GM12878 (cell line): ENCODE results near the gene VSTM2B. TPM values are rescaled to one million over a fixed set of nuclear protein-coding genes. Genes with fewer than 3 reads are reported as not detected.
A peak's percentile ranks its signal among the peaks of the same experiment; 100 is the strongest.

Experiments used
- ATAC-seq: fragments of 200-7000 bp; cut with Tn5 transposase; 3 replicates; pipeline ENCODE4 v1.9.1; 2020; ENCODE audit warnings: mild to moderate bottlenecking, moderate library complexity
- BruUV-seq: library from RNA; stranded (reverse); fragments of 400-500 nt; replicated peaks from 2 replicates; lab custom pipeline; 2021; lab: Mats Ljungman, UMichigan
- CTCF ChIA-PET: fragments of 300-600 bp; sonication (Branson Sonifier 250); formaldehyde crosslinking; extraction: SDS; loops from one replicate; lab custom pipeline; 2021; ENCODE audit warnings: inconsistent platforms; lab: Yijun Ruan, JAX
- POLR2A ChIA-PET: fragments of 350-600 bp; formaldehyde crosslinking; extraction: SDS; loops from one replicate; lab custom pipeline; 2021; ENCODE audit warnings: inconsistent platforms; lab: Charles Lee
- RAD21 ChIA-PET: fragments of 300-600 bp; sonication (Branson Sonifier 250); formaldehyde crosslinking; loops from one replicate; lab custom pipeline; 2023; ENCODE audit warnings: antibody characterized with exemption; ENCODE audit not compliant: unreplicated experiment; lab: Charles Lee
- SMC1A ChIA-PET: fragments of 300-600 bp; sonication (Branson Sonifier 250); formaldehyde crosslinking; loops from one replicate; lab custom pipeline; 2023; ENCODE audit not compliant: unreplicated experiment, uncharacterized antibody; lab: Charles Lee
- DNase-seq: peaks from one replicate; pipeline ENCODE4 v3.0.0-alpha.2; 2011; ENCODE audit warnings: low read depth, low spot score
- FAIRE-seq: peaks from 3 replicates; lab custom pipeline; 2011; peaks lifted over from hg19 to GRCh38; lab: Jason Lieb, UNC
- H2AFZ ChIP-seq: 2 replicates; pipeline ENCODE4 v1.6.0; 2011; ENCODE audit warnings: low read depth, low read length, control low read depth; ENCODE audit not compliant: control insufficient read depth
- H3K27ac ChIP-seq: 2 replicates; pipeline ENCODE4 v1.5.1; 2011; ENCODE audit warnings: control low read depth; ENCODE audit not compliant: control insufficient read depth, insufficient read depth
- H3K27me3 ChIP-seq, 2 experiments: replicated peaks in 1 of 2; 2 replicates each; pipeline versions ENCODE4 v1.6.0 to v1.6.1; 2011; ENCODE audit warnings: low read length in 1 of 2; ENCODE audit not compliant: control insufficient read depth in 2 of 2, insufficient read depth in 2 of 2
- H3K36me3 ChIP-seq, 2 experiments: 2 replicates each; pipeline ENCODE4 v1.5.1; 2011; ENCODE audit warnings: low read length in 1 of 2; ENCODE audit not compliant: control insufficient read depth in 2 of 2, insufficient read depth in 2 of 2
- H3K4me1 ChIP-seq: 2 replicates; pipeline ENCODE4 v1.6.1; 2011; ENCODE audit warnings: mild to moderate bottlenecking, low read length, moderate library complexity, mixed read lengths; ENCODE audit not compliant: control insufficient read depth, insufficient read depth
- H3K4me2 ChIP-seq: 2 replicates; pipeline ENCODE4 v1.6.0; 2011; ENCODE audit warnings: control low read depth; ENCODE audit not compliant: control insufficient read depth, insufficient read depth
- H3K4me3 ChIP-seq: fragments of 200-600 bp; sonication (generic); 2 replicates; pipeline ENCODE4 v1.5.1; 2016
- H3K79me2 ChIP-seq: 2 replicates; pipeline ENCODE4 v1.6.0; 2011; ENCODE audit warnings: low read length; ENCODE audit not compliant: control insufficient read depth, insufficient read depth
- H3K9ac ChIP-seq: 2 replicates; pipeline ENCODE4 v1.8.0; 2011; ENCODE audit warnings: low read length, control low read depth, mixed read lengths; ENCODE audit not compliant: control insufficient read depth, insufficient read depth
- H3K9me3 ChIP-seq: replicated peaks from 3 replicates; pipeline ENCODE4 v1.5.1; 2011; ENCODE audit warnings: mild to moderate bottlenecking, low read length; ENCODE audit not compliant: control insufficient read depth, insufficient read depth
- H4K20me1 ChIP-seq: 2 replicates; pipeline ENCODE4 v1.6.0; 2011; ENCODE audit not compliant: control insufficient read depth, insufficient read depth
- BACH1 ChIP-seq: fragments of 450-650 bp; IDR thresholded peaks from 2 replicates; pipeline ENCODE4 v1.6.1; 2017; ENCODE audit warnings: mild to moderate bottlenecking, borderline replicate concordance
- CBFB ChIP-seq: IDR thresholded peaks from 2 replicates; pipeline ENCODE4 v1.6.1; 2016; ENCODE audit warnings: antibody characterized with exemption, low read depth
- HCFC1 ChIP-seq: fragments of 150-350 bp; IDR thresholded peaks from 2 replicates; pipeline ENCODE4 v1.6.1; 2014; ENCODE audit warnings: low read length
- JUND ChIP-seq: IDR thresholded peaks from 2 replicates; pipeline ENCODE4 v1.6.1; 2012; ENCODE audit warnings: low read depth, mild to moderate bottlenecking, low read length, improper control_type of control experiment, moderate library complexity
- NFIC ChIP-seq: IDR thresholded peaks from 2 replicates; pipeline ENCODE4 v1.6.1; 2012; ENCODE audit warnings: low read depth, mild to moderate bottlenecking, inconsistent platforms, low read length, moderate library complexity
- NFXL1 ChIP-seq: fragments of 450-650 bp; IDR thresholded peaks from 2 replicates; pipeline ENCODE4 v1.6.1; 2017; ENCODE audit warnings: antibody characterized with exemption, mild to moderate bottlenecking, borderline replicate concordance
- NRF1 ChIP-seq: conservative IDR thresholded peaks from 2 replicates; pipeline ENCODE4 v1.6.1; 2011; ENCODE audit warnings: mild to moderate bottlenecking, low read depth, low read length, improper control_type of control experiment
- PAX5 ChIP-seq: IDR thresholded peaks from 2 replicates; pipeline ENCODE4 v1.6.1; 2011; ENCODE audit warnings: low read depth, low read length, borderline replicate concordance
- PML ChIP-seq: IDR thresholded peaks from 2 replicates; pipeline ENCODE4 v1.6.1; 2012; ENCODE audit warnings: low read length, inconsistent platforms
- SIX5 ChIP-seq: IDR thresholded peaks from 2 replicates; pipeline ENCODE4 v1.6.1; 2011; ENCODE audit warnings: mild to moderate bottlenecking, low read depth, low read length, moderate library complexity; ENCODE audit not compliant: severe bottlenecking
- SMAD5 ChIP-seq: IDR thresholded peaks from 2 replicates; pipeline ENCODE4 v1.6.1; 2016; ENCODE audit warnings: antibody characterized with exemption, low read depth
- TCF12 ChIP-seq: IDR thresholded peaks from 2 replicates; pipeline ENCODE4 v1.6.1; 2011; ENCODE audit warnings: low read depth, mild to moderate bottlenecking, low read length
- WRNIP1 ChIP-seq: IDR thresholded peaks from 2 replicates; pipeline ENCODE4 v1.6.1; 2011; ENCODE audit warnings: low read depth, low read length, improper control_type of control experiment, borderline replicate concordance
- YY1 ChIP-seq: IDR thresholded peaks from 2 replicates; pipeline ENCODE4 v1.6.1; 2011; ENCODE audit warnings: low read depth, mild to moderate bottlenecking, low read length
- WGBS: methylation state at CpG from one replicate; pipeline ENCODE4 v1.1.6; 2016; ENCODE audit warnings: low lambda C conversion rate; ENCODE audit not compliant: insufficient replicate concordance, insufficient coverage; ENCODE audit errors: missing lambda C conversion rate; 5-methylcytosine and 5-hydroxymethylcytosine counted together
- in situ Hi-C: fragments of 300-500 bp; cut with MboI; formaldehyde crosslinking; loops from 9 replicates; pipeline ENCODE4 v1.14.3; 2018; ENCODE audit warnings: mixed read lengths
- intact Hi-C: fragments of 100-400 bp; cut with micrococcal nuclease; formaldehyde crosslinking; loops from one replicate; pipeline ENCODE4 v1.14.2; 2022; ENCODE audit not compliant: unreplicated experiment
- polyA plus RNA-seq, 11 experiments: library from polyadenylated mRNA; depleted of rRNA in 4 of 11; unstranded in 6 of 11; stranded (reverse) in 5 of 11; fragments of >200 nt; fragmentation: Nextera tagmentation in 4 of 11; fragmentation: Illumina TruSeq in 1 of 11; extraction: Ambion mirVana in 4 of 11; extraction: Trizol in 1 of 11; gene quantifications; 1 replicate in 1 of 11; 2 replicates in 10 of 11; pipeline versions ENCODE4 v1.2.1 to v1.2.3, GENCODE V29; 2011 to 2016; ENCODE audit warnings: inconsistent platforms in 2 of 11, missing spikeins in 2 of 11, low read depth in 1 of 11
- total RNA-seq, 4 experiments: library from RNA; depleted of rRNA in 3 of 4; stranded (reverse); fragments of >200 nt in 3 of 4; fragmentation: Illumina TruSeq in 1 of 4; extraction: Trizol in 1 of 4; gene quantifications; 2 replicates each; pipeline versions ENCODE4 v1.2.1 to v1.2.3, GENCODE V29; 2013 to 2021
- TF ChIP-seq, protein P1 (sequence below): IDR thresholded peaks from 2 replicates; pipeline ENCODE4 v1.6.1; 2011; ENCODE audit warnings: low read depth, low read length, improper control_type of control experiment, borderline replicate concordance
- TF ChIP-seq, protein P2 (sequence below), 3 experiments: IDR thresholded peaks in 2 of 3; conservative IDR thresholded peaks in 1 of 3; 2 replicates each; pipeline ENCODE4 v1.5.1; 2011; ENCODE audit warnings: low read depth in 3 of 3, low read length in 3 of 3, mild to moderate bottlenecking in 3 of 3, control low read depth in 2 of 3, moderate library complexity in 2 of 3, inconsistent platforms in 1 of 3, mixed read lengths in 1 of 3; ENCODE audit not compliant: control insufficient read depth in 2 of 3, insufficient read depth in 1 of 3; ENCODE audit errors: extremely low read depth in 1 of 3
- TF ChIP-seq, protein P3 (sequence below): fragments of 450-650 bp; IDR thresholded peaks from 2 replicates; pipeline ENCODE4 v1.6.1; 2018; ENCODE audit warnings: mild to moderate bottlenecking, low read depth, moderate library complexity; ENCODE audit not compliant: partially characterized antibody

The VSTM2B gene
- total and polyA plus RNA-seq, 10 of the 15 experiments (the other 5 are each of a cell fraction or from before 2014, with no cell fraction given), result not detected

DNA sequence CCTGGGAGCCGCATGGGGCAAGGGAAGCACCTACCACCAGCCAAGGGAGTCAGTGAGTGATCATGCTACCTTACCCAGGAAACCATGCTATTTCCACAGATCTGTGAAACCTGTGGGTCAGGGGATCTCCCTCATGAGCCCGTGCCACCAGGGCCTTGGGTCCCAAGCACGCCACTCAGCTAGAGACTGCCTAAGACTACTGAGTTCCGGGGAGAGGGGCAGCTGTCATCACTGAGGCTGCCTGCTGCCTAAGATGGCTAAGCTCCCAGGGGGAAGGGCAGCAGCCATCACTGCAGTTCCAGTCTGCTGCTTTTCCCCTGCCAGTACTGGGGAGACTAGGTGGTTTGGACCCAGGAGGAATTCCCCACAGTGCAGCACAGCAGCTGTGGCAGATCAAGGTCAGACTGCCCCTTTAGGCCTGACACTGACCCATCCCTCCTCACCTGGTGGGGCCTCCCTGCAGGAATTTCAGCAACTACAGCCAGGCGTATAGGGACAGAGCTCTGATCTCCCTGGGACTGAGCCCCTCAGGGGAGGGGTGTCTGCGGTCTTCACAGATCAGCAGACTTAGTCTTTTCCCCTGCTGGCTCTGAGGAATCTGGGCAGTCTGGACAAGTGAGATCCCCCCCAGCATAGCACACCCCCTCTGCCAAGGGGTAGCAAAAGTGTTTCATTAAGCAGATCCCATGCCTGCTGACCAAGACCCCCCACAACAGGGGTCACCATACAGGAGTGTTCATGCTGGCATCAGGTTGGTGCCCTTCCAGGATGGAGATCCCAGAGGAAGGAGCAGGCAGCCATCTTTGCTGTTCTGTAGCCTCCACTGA lies 26.9 kb downstream of the VSTM2B start:
- Histone ChIP-seq H3K4me2 (no peak overlapping the region), H3K27me3 (no peaks in the 10 kb centered on the region), H3K27ac (no peak overlapping the region), H3K4me1 (no peaks in the 10 kb centered on the region), H2AFZ (no peak overlapping the region), H3K36me3 (no peaks in the 10 kb centered on the region), H4K20me1 (no peaks in the 10 kb centered on the region), H3K9ac (no peak overlapping the region), H3K4me3 (no peak overlapping the region), H3K79me2 (no peaks in the 10 kb centered on the region), H3K9me3 (no peaks in the 10 kb centered on the region; the same call in 2 of the 3 replicates)
- ChIA-PET CTCF (no interaction called here), POLR2A (no interaction called here), SMC1A (no interaction called here), RAD21 (no interaction called here)
- in situ Hi-C loops, result no loop called here
- ATAC-seq, result peak; percentile 74
- no peak for FAIRE-seq
- TF ChIP-seq SIX5 (no peak), NRF1 (no peak), JUND (no peak), CBFB (no peak), PAX5 (peak; percentile 50; the same call in 1 of the 2 replicates), NFXL1 (no peak), SMAD5 (no peak), WRNIP1 (no peak), NFIC (no peak), TCF12 (0 out of 2 replicates have a peak, but pooled peaks have one; percentile 38), HCFC1 (no peak), BACH1 (no peak), PML (no peak), YY1 (no peak)
- TF ChIP-seq, protein P1, sequence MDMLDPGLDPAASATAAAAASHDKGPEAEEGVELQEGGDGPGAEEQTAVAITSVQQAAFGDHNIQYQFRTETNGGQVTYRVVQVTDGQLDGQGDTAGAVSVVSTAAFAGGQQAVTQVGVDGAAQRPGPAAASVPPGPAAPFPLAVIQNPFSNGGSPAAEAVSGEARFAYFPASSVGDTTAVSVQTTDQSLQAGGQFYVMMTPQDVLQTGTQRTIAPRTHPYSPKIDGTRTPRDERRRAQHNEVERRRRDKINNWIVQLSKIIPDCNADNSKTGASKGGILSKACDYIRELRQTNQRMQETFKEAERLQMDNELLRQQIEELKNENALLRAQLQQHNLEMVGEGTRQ, result no peak
- TF ChIP-seq, protein P2, sequence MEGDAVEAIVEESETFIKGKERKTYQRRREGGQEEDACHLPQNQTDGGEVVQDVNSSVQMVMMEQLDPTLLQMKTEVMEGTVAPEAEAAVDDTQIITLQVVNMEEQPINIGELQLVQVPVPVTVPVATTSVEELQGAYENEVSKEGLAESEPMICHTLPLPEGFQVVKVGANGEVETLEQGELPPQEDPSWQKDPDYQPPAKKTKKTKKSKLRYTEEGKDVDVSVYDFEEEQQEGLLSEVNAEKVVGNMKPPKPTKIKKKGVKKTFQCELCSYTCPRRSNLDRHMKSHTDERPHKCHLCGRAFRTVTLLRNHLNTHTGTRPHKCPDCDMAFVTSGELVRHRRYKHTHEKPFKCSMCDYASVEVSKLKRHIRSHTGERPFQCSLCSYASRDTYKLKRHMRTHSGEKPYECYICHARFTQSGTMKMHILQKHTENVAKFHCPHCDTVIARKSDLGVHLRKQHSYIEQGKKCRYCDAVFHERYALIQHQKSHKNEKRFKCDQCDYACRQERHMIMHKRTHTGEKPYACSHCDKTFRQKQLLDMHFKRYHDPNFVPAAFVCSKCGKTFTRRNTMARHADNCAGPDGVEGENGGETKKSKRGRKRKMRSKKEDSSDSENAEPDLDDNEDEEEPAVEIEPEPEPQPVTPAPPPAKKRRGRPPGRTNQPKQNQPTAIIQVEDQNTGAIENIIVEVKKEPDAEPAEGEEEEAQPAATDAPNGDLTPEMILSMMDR (IDR thresholded peaks at IDR 0.05 in 2 of 3, conservative IDR thresholded peaks at IDR 0.05 in 1 of 3; ENCODE audit: control insufficient read depth in 2 of 3, extremely low read depth in 1 of 3, insufficient read depth in 1 of 3, low read depth in 3 of 3, low read length in 3 of 3), result no peak
- TF ChIP-seq, protein P3, sequence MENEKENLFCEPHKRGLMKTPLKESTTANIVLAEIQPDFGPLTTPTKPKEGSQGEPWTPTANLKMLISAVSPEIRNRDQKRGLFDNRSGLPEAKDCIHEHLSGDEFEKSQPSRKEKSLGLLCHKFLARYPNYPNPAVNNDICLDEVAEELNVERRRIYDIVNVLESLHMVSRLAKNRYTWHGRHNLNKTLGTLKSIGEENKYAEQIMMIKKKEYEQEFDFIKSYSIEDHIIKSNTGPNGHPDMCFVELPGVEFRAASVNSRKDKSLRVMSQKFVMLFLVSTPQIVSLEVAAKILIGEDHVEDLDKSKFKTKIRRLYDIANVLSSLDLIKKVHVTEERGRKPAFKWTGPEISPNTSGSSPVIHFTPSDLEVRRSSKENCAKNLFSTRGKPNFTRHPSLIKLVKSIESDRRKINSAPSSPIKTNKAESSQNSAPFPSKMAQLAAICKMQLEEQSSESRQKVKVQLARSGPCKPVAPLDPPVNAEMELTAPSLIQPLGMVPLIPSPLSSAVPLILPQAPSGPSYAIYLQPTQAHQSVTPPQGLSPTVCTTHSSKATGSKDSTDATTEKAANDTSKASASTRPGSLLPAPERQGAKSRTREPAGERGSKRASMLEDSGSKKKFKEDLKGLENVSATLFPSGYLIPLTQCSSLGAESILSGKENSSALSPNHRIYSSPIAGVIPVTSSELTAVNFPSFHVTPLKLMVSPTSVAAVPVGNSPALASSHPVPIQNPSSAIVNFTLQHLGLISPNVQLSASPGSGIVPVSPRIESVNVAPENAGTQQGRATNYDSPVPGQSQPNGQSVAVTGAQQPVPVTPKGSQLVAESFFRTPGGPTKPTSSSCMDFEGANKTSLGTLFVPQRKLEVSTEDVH, result no peak
- peak; percentile 25 for DNase-seq
- WGBS, result 23% methylated on average over 6 of the region's 6 CpGs
- intact Hi-C loops, result no loop called here
- no TSS peak for BruUV-seq
